Sciatic nerve (tissue), 2 donors: Measurements from ENCODE around the gene CRTC2. TPM values are rescaled to one million over a fixed set of nuclear protein-coding genes. Genes with fewer than 3 reads are reported as not detected.
"Not testable (repeated sequence)": the region's sequence is repeated elsewhere in the genome, so short reads cannot be mapped to it uniquely, and the experiment has no call there.

Experiments used
- ATAC-seq: fragments of 200-7000 bp; cut with Tn5 transposase; one replicate; pipeline ENCODE4 v1.9.1; 2020; ENCODE audit warnings: mild to moderate bottlenecking, moderate library complexity
- DNase-seq: peaks from one replicate; pipeline ENCODE4 v3.0.0-alpha.2; 2020; ENCODE audit warnings: low spot score
- intact Hi-C: fragments of 100-400 bp; cut with DNase I; formaldehyde crosslinking; loops from one replicate; pipeline ENCODE4 v1.14.2; 2022
- total RNA-seq: library from RNA; stranded (reverse); fragmentation: NEBNext Ultra II Directional; extraction: Animal tissue kit (Norgen Biotek cat#: 25700); gene quantifications from one replicate; pipeline ENCODE4 v1.2.1, GENCODE V29; 2021
- donor health status: DM: no; HTN: no; CAD: no.
- donor health status: DM: no; HTN: no; CAD: no.

Gene CRTC2, protein sequence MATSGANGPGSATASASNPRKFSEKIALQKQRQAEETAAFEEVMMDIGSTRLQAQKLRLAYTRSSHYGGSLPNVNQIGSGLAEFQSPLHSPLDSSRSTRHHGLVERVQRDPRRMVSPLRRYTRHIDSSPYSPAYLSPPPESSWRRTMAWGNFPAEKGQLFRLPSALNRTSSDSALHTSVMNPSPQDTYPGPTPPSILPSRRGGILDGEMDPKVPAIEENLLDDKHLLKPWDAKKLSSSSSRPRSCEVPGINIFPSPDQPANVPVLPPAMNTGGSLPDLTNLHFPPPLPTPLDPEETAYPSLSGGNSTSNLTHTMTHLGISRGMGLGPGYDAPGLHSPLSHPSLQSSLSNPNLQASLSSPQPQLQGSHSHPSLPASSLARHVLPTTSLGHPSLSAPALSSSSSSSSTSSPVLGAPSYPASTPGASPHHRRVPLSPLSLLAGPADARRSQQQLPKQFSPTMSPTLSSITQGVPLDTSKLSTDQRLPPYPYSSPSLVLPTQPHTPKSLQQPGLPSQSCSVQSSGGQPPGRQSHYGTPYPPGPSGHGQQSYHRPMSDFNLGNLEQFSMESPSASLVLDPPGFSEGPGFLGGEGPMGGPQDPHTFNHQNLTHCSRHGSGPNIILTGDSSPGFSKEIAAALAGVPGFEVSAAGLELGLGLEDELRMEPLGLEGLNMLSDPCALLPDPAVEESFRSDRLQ
- total RNA-seq = 58.1 TPM

- peak; percentile 99 for DNase-seq
- intact Hi-C loops = no loop called here
These were observed at the start of gene CRTC2 for GRCh38 chr1:153958111-153958960. TSS of gene CRTC2 (minus strand) at chr1:153958612. CDS start at chr1:153958497, 115 bp downstream.

GRCh38 chr1:154006136-154006535 is 47.7 kb upstream of the CRTC2 start:
- intact Hi-C loops = no loop called here
- ATAC-seq = no peak
- DNase-seq = no peak

More at GRCh38 chr1:153958111-153958960, at the start of gene CRTC2:
- peak; percentile 94 for ATAC-seq

DNA sequence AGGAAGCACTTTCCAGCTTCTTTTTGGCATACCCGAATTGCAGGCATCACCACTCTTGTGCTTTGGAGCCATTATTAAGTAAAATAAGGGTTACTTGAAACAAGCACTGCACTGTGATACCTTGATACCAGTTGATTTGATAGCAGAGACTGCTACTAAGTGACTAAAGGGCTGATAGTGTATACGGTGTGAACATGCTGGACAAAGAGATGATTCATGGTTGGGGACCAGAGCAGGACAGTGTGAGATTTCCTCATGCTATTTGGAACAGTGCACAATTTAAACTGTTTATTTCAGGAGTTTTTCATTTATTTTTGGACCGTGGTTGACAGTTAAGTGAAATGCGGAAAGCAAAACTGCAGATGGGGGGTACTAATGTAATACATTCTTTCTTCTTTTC is 42.0 kb upstream of the CRTC2 start:
- ATAC-seq = no peak
- no peak for DNase-seq
- intact Hi-C loops = no loop called here

- intact Hi-C loops = not testable (repeated sequence)
These were observed 38.5 kb upstream of the CRTC2 start for GRCh38 chr1:153996882-153997281.

GRCh38 chr1:153995640-153996039 is 37.2 kb upstream of the CRTC2 start:
- no peak for ATAC-seq
- no peak for DNase-seq
- intact Hi-C loops = no loop called here

More at GRCh38 chr1:153996882-153997281, 38.5 kb upstream of the CRTC2 start:
- not testable (repeated sequence) for DNase-seq, ATAC-seq

- intact Hi-C loops = no loop called here
- no peak for ATAC-seq
- no peak for DNase-seq
These were observed 36.8 kb upstream of the CRTC2 start for GRCh38 chr1:153995202-153995601.

DNA sequence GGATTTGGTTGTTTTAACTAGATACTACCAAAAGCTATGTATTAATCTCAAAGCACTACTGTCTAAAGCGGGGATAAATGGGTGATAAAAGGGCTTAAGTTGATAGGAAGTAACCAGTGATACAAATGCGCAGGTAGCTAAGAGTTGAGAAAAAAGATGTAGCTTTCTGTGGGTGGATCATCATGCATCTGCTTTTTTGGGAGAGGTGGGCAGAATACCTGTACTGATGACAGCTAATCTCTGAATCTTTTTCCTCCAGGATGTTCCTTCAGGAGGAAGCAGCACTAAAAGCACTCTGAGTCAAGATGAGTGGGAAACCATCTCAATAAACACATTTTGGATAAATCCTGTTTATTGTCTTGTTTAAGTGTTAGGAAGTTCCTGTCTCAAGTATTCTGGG is 33.4 kb upstream of the CRTC2 start:
- intact Hi-C loops = no loop called here
- DNase-seq (no peak), ATAC-seq (no peak)

GRCh38 chr1:153991151-153991630 is 32.8 kb upstream of the CRTC2 start:
- intact Hi-C loops = no loop called here
- ATAC-seq (no peak), DNase-seq (no peak)

DNA sequence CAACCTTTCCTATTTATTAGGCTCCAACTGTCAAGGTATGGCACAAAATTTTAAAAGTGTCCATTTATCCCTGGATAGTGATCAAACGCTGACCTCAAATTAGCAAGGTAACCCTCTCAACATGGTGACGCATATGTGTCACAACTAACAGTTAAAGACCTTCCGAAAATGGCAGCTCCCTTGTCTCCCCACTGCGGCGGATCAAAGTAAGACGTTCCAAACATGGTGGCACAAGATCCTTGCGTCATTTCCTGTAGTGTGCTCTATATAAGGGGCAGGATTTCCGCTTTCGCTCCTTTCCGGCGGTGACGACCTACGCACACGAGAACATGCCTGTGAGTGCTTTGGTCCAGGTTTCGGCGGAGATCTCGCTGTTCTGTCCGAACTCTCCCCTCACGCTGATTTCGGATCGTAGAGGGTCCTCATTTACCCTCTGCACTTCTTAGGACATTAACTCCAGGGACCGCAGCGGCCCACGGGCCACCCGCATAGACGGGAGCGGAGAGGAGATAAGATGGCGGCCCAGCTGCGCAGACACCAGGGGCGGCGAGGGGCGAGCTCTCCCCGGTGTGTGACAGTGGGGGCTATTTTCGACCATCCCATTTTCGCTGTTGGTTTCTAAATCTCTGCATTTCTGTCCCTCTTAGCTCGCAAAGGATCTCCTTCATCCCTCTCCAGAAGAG is 32.2 kb upstream of the CRTC2 start, which contains the start of gene RPS27:
Gene RPS27, plus strand, starts transcription at position 295 of the 683 bp plus-strand sequence. Its CDS starts 35 bp downstream, at position 330.
- intact Hi-C loops = no loop called here
- peak; percentile 90 for DNase-seq

GRCh38 chr1:153987621-153988020 is 29.2 kb upstream of the CRTC2 start:
- ATAC-seq (no peak), DNase-seq (no peak)
- intact Hi-C loops = no loop called here

More for the DNA sequence above, 32.2 kb upstream of the CRTC2 start, which contains the start of gene RPS27:
- peak; percentile 90 for ATAC-seq

DNA sequence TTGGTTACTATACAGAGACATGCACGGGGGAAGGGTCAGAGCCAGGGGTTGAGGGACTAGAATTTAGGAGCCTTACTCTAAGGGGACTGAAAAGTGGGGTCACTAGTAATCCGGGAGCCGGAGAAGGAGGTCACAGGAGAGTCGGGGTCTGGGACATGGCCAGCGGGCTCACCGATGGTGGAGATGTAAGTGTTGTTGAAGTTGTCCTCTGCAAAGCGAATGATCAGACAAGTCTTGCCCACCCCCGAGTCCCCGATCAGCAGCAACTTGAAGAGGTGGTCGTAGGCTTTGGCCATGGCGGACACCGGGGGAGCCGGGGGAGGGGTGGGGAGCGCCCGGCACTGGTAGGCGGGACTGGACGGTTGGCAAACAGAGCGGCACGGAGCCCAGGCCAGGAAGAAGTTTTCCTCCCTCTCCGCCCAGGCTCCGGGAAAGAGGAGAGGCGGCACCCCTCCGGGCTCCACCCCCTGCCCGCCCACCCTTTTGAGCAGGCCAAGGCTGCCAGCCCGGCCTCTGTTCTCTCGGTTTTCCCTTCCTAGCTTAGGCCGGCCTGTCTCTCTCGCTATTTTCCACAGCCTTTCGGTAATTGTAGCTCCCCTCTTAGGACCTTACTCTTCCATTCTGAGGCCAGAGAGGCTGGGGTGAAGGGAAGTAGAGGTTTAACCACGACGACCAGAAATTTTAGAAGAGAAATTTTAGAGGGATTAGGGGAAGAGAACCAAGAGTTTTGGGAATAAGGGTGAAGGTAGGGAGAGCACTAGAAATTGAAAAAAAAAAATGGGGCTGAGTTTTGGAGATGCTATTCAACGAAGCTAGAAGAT is 27.7 kb upstream of the CRTC2 start, which contains the start of gene RAB13:
Gene RAB13, minus strand, starts transcription at position 399 of the 821 bp plus-strand sequence. Its CDS starts 103 bp downstream, at position 296.
- peak; percentile 91 for ATAC-seq
- DNase-seq = peak; percentile 91

DNA sequence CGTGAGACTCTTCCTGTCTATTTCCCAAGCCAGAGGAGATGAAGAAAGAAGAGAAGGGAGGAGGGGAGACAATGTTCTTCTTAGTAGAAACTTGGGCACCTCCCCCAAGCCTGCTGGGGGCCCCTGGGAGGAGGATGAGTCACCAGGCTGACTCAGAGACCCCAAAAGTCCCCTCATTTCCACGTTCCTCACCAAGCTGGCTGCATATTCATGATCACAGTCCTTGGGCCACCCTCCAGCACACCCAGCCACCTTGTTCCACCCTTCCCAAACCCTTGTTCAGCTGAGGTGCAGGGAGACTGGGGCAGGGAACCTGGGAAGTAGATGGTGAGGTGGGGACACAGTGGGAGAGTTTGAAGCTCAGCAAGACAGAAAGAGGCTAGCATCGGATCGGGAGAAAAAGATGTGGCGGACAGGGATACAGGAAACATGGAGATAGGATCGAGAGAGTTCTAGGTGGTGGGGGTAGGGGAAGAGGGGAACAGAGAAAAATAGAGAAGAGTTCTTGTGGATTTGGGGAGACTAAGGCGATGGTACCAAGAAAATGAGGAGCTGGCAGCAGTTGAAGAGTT is 27.0 kb upstream of the CRTC2 start:
- peak; percentile 58 for ATAC-seq
- intact Hi-C loops = no loop called here
- peak; percentile 74 for DNase-seq

More for the DNA sequence above, 27.7 kb upstream of the CRTC2 start, which contains the start of gene RAB13:
- intact Hi-C loops = no loop called here

DNA sequence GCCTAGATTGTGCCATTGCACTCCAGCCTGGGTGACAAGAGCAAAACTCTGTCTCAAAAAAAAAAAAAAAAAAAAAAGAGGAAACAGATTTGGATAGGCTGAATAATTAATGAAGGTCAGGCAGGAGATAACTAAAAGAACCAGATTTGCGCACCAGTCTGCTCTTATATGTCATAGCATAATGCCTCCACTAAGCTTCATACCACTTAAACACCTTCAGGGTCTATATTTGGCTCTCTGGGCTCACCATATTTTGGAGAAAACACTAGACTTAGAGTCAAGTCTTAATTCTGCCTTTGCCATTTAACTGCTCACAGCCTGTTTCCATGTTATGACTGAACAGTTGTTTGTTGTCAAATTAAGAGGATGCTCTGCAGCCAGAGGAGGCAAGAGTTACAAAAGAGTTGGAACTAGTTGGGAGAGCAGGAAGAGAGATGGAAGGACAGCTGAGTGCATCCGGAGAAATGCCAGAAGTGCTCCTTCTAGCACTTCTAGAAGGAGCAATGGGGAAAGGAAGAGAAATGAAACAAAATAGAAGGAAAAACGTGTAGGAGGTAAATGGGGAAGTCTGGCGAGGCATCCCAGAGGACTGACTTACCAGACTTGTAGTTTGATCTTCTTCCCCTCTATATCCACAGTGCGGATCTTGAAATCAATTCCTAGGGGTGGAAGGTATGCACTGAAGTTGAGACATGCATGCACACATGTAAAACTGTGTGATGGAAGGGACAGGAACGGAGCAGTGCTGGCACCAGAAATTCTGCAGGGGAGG is 25.9 kb upstream of the CRTC2 start:
- intact Hi-C loops = loop anchor here (5.0 kb wide), 1 partner anchor 192 kb away; no protein-coding TSS in a partner anchor
- DNase-seq = no peak
- no peak for ATAC-seq

DNA sequence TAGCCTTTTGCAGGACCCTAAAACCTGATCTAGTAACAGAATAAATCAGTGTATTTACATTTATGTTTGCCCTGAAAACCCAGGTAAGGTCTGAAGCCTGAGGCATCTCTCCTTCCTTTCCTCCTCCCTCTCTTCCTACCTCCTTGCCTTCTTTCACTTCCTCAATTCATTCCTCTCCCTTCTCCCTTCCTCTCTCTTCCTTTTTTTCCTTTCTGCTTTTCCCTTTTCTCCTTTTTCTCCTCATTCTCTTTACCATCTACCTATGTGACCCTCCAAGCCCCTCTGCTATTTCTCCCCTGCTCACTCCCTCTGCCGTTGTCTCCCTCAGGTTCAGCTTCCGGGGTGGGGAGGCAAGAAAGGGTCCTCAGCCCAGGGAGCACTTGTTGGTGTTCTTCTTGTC is 23.3 kb upstream of the CRTC2 start:
- not testable (repeated sequence) for DNase-seq
- intact Hi-C loops = loop anchor here (5.0 kb wide), 1 partner anchor 189 kb away; no protein-coding TSS in a partner anchor

DNA sequence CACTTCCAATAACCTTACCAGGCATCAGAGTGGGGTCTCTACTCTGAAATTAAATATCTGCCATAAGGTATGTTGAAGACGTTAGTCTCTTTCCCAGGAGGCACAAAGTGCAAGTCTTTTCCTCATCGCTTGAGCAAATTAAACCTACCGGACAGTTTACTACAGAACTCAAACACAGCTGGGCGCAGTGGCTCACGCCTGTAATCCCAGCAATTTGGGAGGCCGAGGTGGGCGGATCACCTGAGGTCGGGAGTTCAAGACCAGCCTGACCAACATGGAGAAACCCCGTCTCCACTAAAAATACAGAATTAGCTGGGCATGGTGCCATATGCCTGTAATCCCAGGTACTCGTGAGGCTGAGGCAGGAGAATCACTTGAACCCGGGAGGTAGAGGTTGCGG is 20.7 kb upstream of the CRTC2 start:
- DNase-seq, intact Hi-C loops, ATAC-seq: not testable (repeated sequence)

More for the DNA sequence above, 23.3 kb upstream of the CRTC2 start:
- not testable (repeated sequence) for ATAC-seq

DNA sequence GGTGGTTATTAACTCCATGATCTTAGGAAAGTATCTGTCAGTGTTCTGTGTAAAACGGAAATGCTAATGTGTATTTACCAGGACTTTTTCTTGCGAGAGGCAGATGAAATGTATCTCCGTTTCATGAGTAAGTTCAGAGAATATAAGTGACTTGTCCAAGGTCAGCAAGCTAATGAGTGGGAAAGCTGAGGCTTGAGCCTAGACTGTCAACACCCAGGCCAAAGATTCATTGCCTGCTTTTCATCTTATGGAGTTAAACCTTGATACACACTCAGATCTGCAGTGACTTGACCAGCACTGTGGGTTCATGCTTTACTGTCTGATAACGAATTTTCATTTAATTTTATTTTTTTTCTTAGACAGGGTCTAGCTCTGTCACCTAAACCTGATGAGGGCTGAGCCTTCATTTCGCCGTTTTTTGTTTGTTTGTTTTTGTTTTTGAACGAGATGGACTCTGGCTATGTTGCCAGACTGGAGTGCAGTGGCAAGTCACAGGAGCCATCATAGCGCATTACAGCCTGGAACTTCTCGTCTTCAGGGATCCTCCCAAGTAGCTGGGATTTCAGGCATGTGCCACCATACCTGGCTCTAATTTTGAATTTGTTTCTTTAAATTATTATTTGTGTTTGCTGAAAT is 20.0 kb upstream of the CRTC2 start:
- intact Hi-C loops = no loop called here
- ATAC-seq (no peak), DNase-seq (no peak)
